Measurements from ENCODE around the gene L3HYPDH. TPM values are rescaled to one million over a fixed set of nuclear protein-coding genes. Genes with fewer than 3 reads are reported as not detected.

L3HYPDH gene
- total RNA-seq, 1 experiment from 2014 or later, result 25.1 TPM

GRCh38 chr14:59530349-59530748 lies 46.1 kb upstream of the L3HYPDH start:
- ATAC-seq, result no peak
- ChIA-PET CTCF (no interaction called here), POLR2A (no interaction called here)
- no peak for TF ChIP-seq REST (IDR thresholded peaks at IDR 0.05; ENCODE audit: insufficient read depth in 1 of 2, low read depth in 2 of 2, low read length in 1 of 2)
- TF ChIP-seq CTCF (IDR thresholded peaks at IDR 0.05), result no peak
- TF ChIP-seq POLR2AphosphoS5 (IDR thresholded peaks at IDR 0.05; ENCODE audit: low read depth, low read length), result no peak
- TF ChIP-seq SIN3A (IDR thresholded peaks at IDR 0.05; ENCODE audit: borderline replicate concordance, insufficient read depth, low read depth, low read length), result no peak
- TF ChIP-seq TCF7L2 (IDR thresholded peaks at IDR 0.05; ENCODE audit: low read depth, low read length), result no peak
- DNase-seq (ENCODE audit: low read depth, low spot score), result no peak
- Histone ChIP-seq H3K27ac (ENCODE audit: low read length) (no peak overlapping the region), H3K4me3 (ENCODE audit: low read depth in 2 of 2, low read length in 2 of 2) (no peak overlapping the region), H3K4me1 (ENCODE audit: control insufficient read depth, insufficient read depth, low read length) (no peaks in the 10 kb centered on the region), H3K36me3 (ENCODE audit: control insufficient read depth, insufficient read depth, low read length) (no peaks in the 10 kb centered on the region), H3K27me3 (ENCODE audit: control insufficient read depth, insufficient read depth, low read length) (no peaks in the 10 kb centered on the region), H3K9me3 (ENCODE audit: control insufficient read depth, insufficient read depth, low read depth, low read length) (no peaks in the 10 kb centered on the region)
- in situ Hi-C loops (cut with HindIII; ENCODE audit: low pct_unique_long_range_greater_than_20kb, low sequenced_read_pairs) (no loop called here), intact Hi-C loops (cut with micrococcal nuclease; ENCODE audit: unreplicated experiment) (no loop called here)
- BruUV-seq (replicated peaks), result no TSS peak

- ATAC-seq (no peak), DNase-seq (ENCODE audit: low read depth, low spot score) (no peak)
- no TSS peak for BruUV-seq (replicated peaks)
- TF ChIP-seq TCF7L2 (IDR thresholded peaks at IDR 0.05; ENCODE audit: low read depth, low read length) (no peak), CTCF (IDR thresholded peaks at IDR 0.05) (no peak)
- ChIA-PET CTCF (no interaction called here), POLR2A (no interaction called here)
- Histone ChIP-seq H3K36me3 (ENCODE audit: control insufficient read depth, insufficient read depth, low read length) (no peaks in the 10 kb centered on the region), H3K27me3 (ENCODE audit: control insufficient read depth, insufficient read depth, low read length) (no peaks in the 10 kb centered on the region; the same call in 1 of the 2 replicates), H3K9me3 (ENCODE audit: control insufficient read depth, insufficient read depth, low read depth, low read length) (no peaks in the 10 kb centered on the region), H3K4me1 (ENCODE audit: control insufficient read depth, insufficient read depth, low read length) (no peaks in the 10 kb centered on the region), H3K27ac (ENCODE audit: low read length) (no peak overlapping the region), H3K4me3 (ENCODE audit: low read depth in 2 of 2, low read length in 2 of 2) (no peak overlapping the region)
- intact Hi-C loops (cut with micrococcal nuclease; ENCODE audit: unreplicated experiment), result no loop called here
- in situ Hi-C loops (cut with HindIII; ENCODE audit: low pct_unique_long_range_greater_than_20kb, low sequenced_read_pairs), result no loop called here
Measured at GRCh38 chr14:59529189-59529588, 45.0 kb upstream of the L3HYPDH start.

GRCh38 chr14:59520224-59520623 lies 36.0 kb upstream of the L3HYPDH start:
- no peaks in the 10 kb centered on the region for H3K36me3 ChIP-seq (ENCODE audit: control insufficient read depth, insufficient read depth, low read length)
- no peaks in the 10 kb centered on the region for H3K9me3 ChIP-seq (ENCODE audit: control insufficient read depth, insufficient read depth, low read depth, low read length)
- in situ Hi-C loops (cut with HindIII; ENCODE audit: low pct_unique_long_range_greater_than_20kb, low sequenced_read_pairs) (no loop called here), intact Hi-C loops (cut with micrococcal nuclease; ENCODE audit: unreplicated experiment) (no loop called here)
- no peaks in the 10 kb centered on the region for H3K4me1 ChIP-seq (ENCODE audit: control insufficient read depth, insufficient read depth, low read length)
- no peak overlapping the region for H3K4me3 ChIP-seq (ENCODE audit: low read depth in 2 of 2, low read length in 2 of 2)
- CTCF ChIA-PET, result no interaction called here
- no peaks in the 10 kb centered on the region; the same call in 1 of the 2 replicates for H3K27me3 ChIP-seq (ENCODE audit: control insufficient read depth, insufficient read depth, low read length)
- TF ChIP-seq SIN3A (IDR thresholded peaks at IDR 0.05; ENCODE audit: borderline replicate concordance, insufficient read depth, low read depth, low read length), result no peak
- TF ChIP-seq CTCF (IDR thresholded peaks at IDR 0.05), result no peak
- no peak for TF ChIP-seq REST (IDR thresholded peaks at IDR 0.05; ENCODE audit: insufficient read depth in 1 of 2, low read depth in 2 of 2, low read length in 1 of 2)
- no peak for TF ChIP-seq TCF7L2 (IDR thresholded peaks at IDR 0.05; ENCODE audit: low read depth, low read length)
- no peak for TF ChIP-seq POLR2AphosphoS5 (IDR thresholded peaks at IDR 0.05; ENCODE audit: low read depth, low read length)
- DNase-seq (ENCODE audit: low read depth, low spot score), result no peak
- ATAC-seq, result no peak
- no peak overlapping the region for H3K27ac ChIP-seq (ENCODE audit: low read length)
- no TSS peak for BruUV-seq (replicated peaks)
- POLR2A ChIA-PET, result no interaction called here

Data from Panc1 (cell line).